Esophagus muscularis mucosa (tissue), 4 donors: ENCODE results near the gene UBE2G1.

Experiments used
- CTCF ChIP-seq, 3 experiments: fragments of 200-600 bp in 2 of 3; fragments of 450-650 bp in 1 of 3; sonication (generic) in 2 of 3; IDR thresholded peaks; one replicate each; pipeline ENCODE4 v1.5.1; 2017 to 2019; ENCODE audit warnings: antibody characterized with exemption in 3 of 3, mild to moderate bottlenecking in 2 of 3, moderate library complexity in 1 of 3
- EP300 ChIP-seq: sonication (generic); formaldehyde crosslinking; IDR thresholded peaks from one replicate; pipeline ENCODE4 v1.6.1; 2017; ENCODE audit warnings: antibody characterized with exemption
- POLR2A ChIP-seq: fragments of 450-650 bp; IDR thresholded peaks from one replicate; pipeline ENCODE4 v1.6.1; 2017; ENCODE audit warnings: antibody characterized with exemption, moderate library complexity, mild to moderate bottlenecking, low read depth
- POLR2AphosphoS5 ChIP-seq, 2 donors: sonication (generic); formaldehyde crosslinking; IDR thresholded peaks; one replicate each; pipeline ENCODE4 v1.6.1; 2017; ENCODE audit warnings: antibody characterized with exemption in 2 of 2

- TF ChIP-seq CTCF (IDR thresholded peaks at IDR 0.05) (no peak), POLR2A (no peak), EP300 (no peak), POLR2AphosphoS5 (IDR thresholded peaks at IDR 0.05) (no peak)
Observed at GRCh38 chr17:4276514-4276913, 90.0 kb downstream of the UBE2G1 start.
